H9 (cell line): Measurements from ENCODE around the gene ZNF775. TPM values are rescaled to one million over a fixed set of nuclear protein-coding genes. Genes with fewer than 3 reads are reported as not detected.

ENCODE experiments used
- DNase-seq: peaks from one replicate; pipeline ENCODE4 v3.0.0-alpha.2; 2017
- H2AFZ ChIP-seq: one replicate; pipeline ENCODE4 v1.6.1; 2013; ENCODE audit warnings: mild to moderate bottlenecking, low read length, control low read depth, moderate library complexity
- H2AK5ac ChIP-seq: 2 replicates; pipeline ENCODE4 v1.6.1; 2013; ENCODE audit warnings: low read length, control low read depth, mixed read lengths; ENCODE audit not compliant: insufficient read length
- H2BK120ac ChIP-seq: one replicate; pipeline ENCODE4 v1.6.1; 2013; ENCODE audit warnings: low read depth, mild to moderate bottlenecking, low read length, control low read depth, inconsistent platforms; ENCODE audit not compliant: poor library complexity, severe bottlenecking
- H2BK12ac ChIP-seq: 2 replicates; pipeline ENCODE4 v1.6.1; 2013; ENCODE audit warnings: low read length, control low read depth, mixed read lengths, low read depth; ENCODE audit not compliant: insufficient read length
- H2BK15ac ChIP-seq: 2 replicates; pipeline ENCODE4 v1.6.1; 2013; ENCODE audit warnings: low read depth, low read length, control low read depth
- H2BK20ac ChIP-seq: one replicate; pipeline ENCODE4 v1.6.1; 2013; ENCODE audit warnings: low read depth, mild to moderate bottlenecking, low read length, control low read depth, inconsistent platforms; ENCODE audit not compliant: poor library complexity, severe bottlenecking
- H2BK5ac ChIP-seq: 2 replicates; pipeline ENCODE4 v1.6.1; 2013; ENCODE audit warnings: low read length, control low read depth, mixed read lengths; ENCODE audit not compliant: insufficient read length
- H3K14ac ChIP-seq: 2 replicates; pipeline ENCODE4 v1.6.1; 2013; ENCODE audit warnings: low read length, control low read depth; ENCODE audit not compliant: insufficient read depth
- H3K18ac ChIP-seq: 2 replicates; pipeline ENCODE4 v1.6.1; 2013; ENCODE audit warnings: low read depth, mild to moderate bottlenecking, mixed read lengths, low read length, control low read depth; ENCODE audit not compliant: insufficient read length
- H3K23ac ChIP-seq: 2 replicates; pipeline ENCODE4 v1.6.1; 2013; ENCODE audit warnings: low read length, control low read depth, mixed read lengths, low read depth; ENCODE audit not compliant: insufficient read length
- H3K23me2 ChIP-seq: 2 replicates; pipeline ENCODE4 v1.6.1; 2013; ENCODE audit warnings: low read depth, mild to moderate bottlenecking, mixed read lengths, low read length, control low read depth; ENCODE audit not compliant: insufficient read length, poor library complexity, severe bottlenecking
- H3K27ac ChIP-seq: 2 replicates; pipeline ENCODE4 v1.5.1; 2013; ENCODE audit warnings: low read length, control low read depth, mixed read lengths, low read depth; ENCODE audit not compliant: insufficient read length
- H3K27me3 ChIP-seq: 2 replicates; pipeline ENCODE4 v1.6.1; 2013; ENCODE audit warnings: low read length, control low read depth, inconsistent platforms; ENCODE audit not compliant: insufficient read depth
- H3K4ac ChIP-seq: 2 replicates; pipeline ENCODE4 v1.6.1; 2013; ENCODE audit warnings: low read depth, mild to moderate bottlenecking, control low read depth, inconsistent platforms, low read length, moderate library complexity
- H3K4me1 ChIP-seq: 2 replicates; pipeline ENCODE4 v1.6.1; 2013; ENCODE audit warnings: low read length, control low read depth, inconsistent platforms; ENCODE audit not compliant: insufficient read depth
- H3K4me2 ChIP-seq: 2 replicates; pipeline ENCODE4 v1.6.1; 2013; ENCODE audit warnings: low read length, control low read depth, mixed read lengths; ENCODE audit not compliant: insufficient read length, insufficient read depth
- H3K56ac ChIP-seq: 2 replicates; pipeline ENCODE4 v1.6.1; 2013; ENCODE audit warnings: low read depth, mild to moderate bottlenecking, mixed read lengths, low read length, control low read depth; ENCODE audit not compliant: insufficient read length
- H3K79me1 ChIP-seq: 2 replicates; pipeline ENCODE4 v1.6.1; 2013; ENCODE audit warnings: low read depth, mild to moderate bottlenecking, moderate library complexity, low read length, control low read depth, inconsistent platforms; ENCODE audit not compliant: insufficient read depth, poor library complexity, severe bottlenecking
- H3K79me2 ChIP-seq: 2 replicates; pipeline ENCODE4 v1.6.1; 2013; ENCODE audit warnings: low read length, control low read depth, inconsistent platforms; ENCODE audit not compliant: insufficient read depth
- H3K9ac ChIP-seq: 2 replicates; pipeline ENCODE4 v1.6.1; 2013; ENCODE audit warnings: low read length, control low read depth, mixed read lengths; ENCODE audit not compliant: insufficient read length; ENCODE audit errors: extremely low read depth
- H3K9me3 ChIP-seq: one replicate; pipeline ENCODE4 v1.6.1; 2013; ENCODE audit warnings: low read depth, low read length, inconsistent platforms; ENCODE audit not compliant: control insufficient read depth
- H3T11ph ChIP-seq: one replicate; pipeline ENCODE4 v1.6.1; 2013; ENCODE audit warnings: mild to moderate bottlenecking, low read length, control low read depth, inconsistent platforms
- H4K20me1 ChIP-seq: one replicate; pipeline ENCODE4 v1.6.1; 2013; ENCODE audit not compliant: control insufficient read depth, insufficient read length, insufficient read depth
- H4K5ac ChIP-seq: 2 replicates; pipeline ENCODE4 v1.6.1; 2013; ENCODE audit warnings: low read depth, mild to moderate bottlenecking, mixed read lengths, low read length, control low read depth; ENCODE audit not compliant: insufficient read length
- H4K8ac ChIP-seq: replicated peaks from 2 replicates; pipeline ENCODE4 v1.6.1; 2013; ENCODE audit warnings: low read length, control low read depth, mixed read lengths, low read depth; ENCODE audit not compliant: insufficient read length
- H4K91ac ChIP-seq: 2 replicates; pipeline ENCODE4 v1.6.1; 2013; ENCODE audit warnings: low read depth, mild to moderate bottlenecking, moderate library complexity, mixed read lengths, low read length, control low read depth; ENCODE audit not compliant: insufficient read length
- H3K27ac Mint-ChIP-seq, 3 experiments: 2 replicates in 2 of 3; 3 replicates in 1 of 3; pipeline ENCODE4 v1.8.0; 2020 to 2021; ENCODE audit warnings: mixed read lengths in 3 of 3, mild to moderate bottlenecking in 1 of 3, moderate library complexity in 1 of 3
- H3K27me3 Mint-ChIP-seq: 2 replicates; pipeline ENCODE4 v1.8.0; 2021; ENCODE audit warnings: low read depth, mild to moderate bottlenecking, moderate library complexity, mixed read lengths
- H3K36me3 Mint-ChIP-seq, 3 experiments: 2 replicates in 2 of 3; 3 replicates in 1 of 3; pipeline ENCODE4 v1.8.0; 2020 to 2021; ENCODE audit warnings: low read depth in 3 of 3, mixed read lengths in 3 of 3; ENCODE audit not compliant: insufficient read depth in 1 of 3
- H3K4me1 Mint-ChIP-seq, 2 experiments: 2 replicates each; pipeline ENCODE4 v1.8.0; 2020; ENCODE audit warnings: mixed read lengths in 2 of 2
- H3K4me3 Mint-ChIP-seq, 2 experiments: 2 replicates in 1 of 2; 3 replicates in 1 of 2; pipeline ENCODE4 v1.8.0; 2020 to 2021; ENCODE audit warnings: mild to moderate bottlenecking in 2 of 2, mixed read lengths in 2 of 2, moderate library complexity in 1 of 2
- H3K9me3 Mint-ChIP-seq, 2 experiments: 2 replicates in 1 of 2; 3 replicates in 1 of 2; pipeline ENCODE4 v1.8.0; 2020; ENCODE audit warnings: mild to moderate bottlenecking in 2 of 2, mixed read lengths in 2 of 2, moderate library complexity in 1 of 2
- CTCF ChIP-seq: fragments of 200-600 bp; sonication (generic); conservative IDR thresholded peaks from 3 replicates; pipeline ENCODE4 v1.8.0; 2021; ENCODE audit warnings: antibody characterized with exemption, mild to moderate bottlenecking
- WGBS: extraction: QIAGEN DNeasy Blood & Tissue Kit; methylation state at CpG from one replicate; pipeline ENCODE4 v1.1.7; 2013; ENCODE audit warnings: missing lambda C conversion rate, low lambda C conversion rate, mixed read lengths; ENCODE audit not compliant: insufficient read length; ENCODE audit errors: extremely low coverage; 5-methylcytosine and 5-hydroxymethylcytosine counted together
- total RNA-seq: library from RNA; stranded (reverse); gene quantifications from 2 replicates; pipeline ENCODE4 v1.2.1, GENCODE V29; 2021

ZNF775 gene
- total RNA-seq, 1 experiment from 2014 or later, result 10.5 TPM

GRCh38 chr7:150363370-150363769 is 15.8 kb upstream of the ZNF775 start:
- Histone ChIP-seq H3K27ac (no peak overlapping the region), H3K9ac (no peak overlapping the region), H4K91ac (no peak overlapping the region), H3K27me3 (no peaks in the 10 kb centered on the region), H2BK15ac (no peak overlapping the region), H3K4me2 (no peak overlapping the region), H3K56ac (no peak overlapping the region), H3K9me3 (no peaks in the 10 kb centered on the region), H3K23me2 (peaks cover 6% of the 10 kb centered on the region), H2BK20ac (no peak overlapping the region), H2BK120ac (no peak overlapping the region), H3K4me1 (no peaks in the 10 kb centered on the region), H2AFZ (no peak overlapping the region), H2BK5ac (no peak overlapping the region), H3K23ac (no peak overlapping the region), H3K4ac (no peak overlapping the region), H4K5ac (no peak overlapping the region), H2AK5ac (no peak overlapping the region), H4K20me1 (no peaks in the 10 kb centered on the region), H3T11ph (no peak overlapping the region), H4K8ac (no peak overlapping the region), H3K79me2 (no peaks in the 10 kb centered on the region), H2BK12ac (no peak overlapping the region), H3K18ac (no peak overlapping the region), H3K14ac (no peak overlapping the region), H3K79me1 (no peaks in the 10 kb centered on the region)
- peaks cover 1% of the 10 kb centered on the region for H3K27me3 Mint-ChIP-seq
- no peak for DNase-seq
- no peak for TF ChIP-seq CTCF
- H3K9me3 Mint-ChIP-seq, result peaks cover 4 to 7% of the 10 kb centered on the region in 2 experiments; a peak in 3 of 5 replicates
- peaks cover 43 to 44% of the 10 kb centered on the region in 2 experiments for H3K4me1 Mint-ChIP-seq
- H3K36me3 Mint-ChIP-seq, result peaks cover 0 to 4% (median 0%) of the 10 kb centered on the region in 3 experiments; a peak in 1 of 7 replicates
- no CpG with 5 or more reads among the region's 4 CpGs for WGBS
- H3K27ac Mint-ChIP-seq, result no peak overlapping the region
- no peak overlapping the region; a peak in 1 of 5 replicates for H3K4me3 Mint-ChIP-seq
